Type B pancreatic cell (in vitro differentiated cells): Measurements from ENCODE around the gene COL4A1. TPM values are rescaled to one million over a fixed set of nuclear protein-coding genes. Genes with fewer than 3 reads are reported as not detected.

Source experiments
- DNase-seq: peaks from one replicate; pipeline ENCODE4 v3.0.0; 2021; ENCODE audit warnings: mixed read lengths; ENCODE audit not compliant: unreplicated experiment; ENCODE audit errors: extremely low spot score
- H3K27ac Mint-ChIP-seq: 2 replicates; pipeline ENCODE4 v1.8.0; 2021; ENCODE audit warnings: mild to moderate bottlenecking, mixed read lengths
- H3K27me3 Mint-ChIP-seq: 2 replicates; pipeline ENCODE4 v1.8.0; 2021; ENCODE audit warnings: mixed read lengths
- H3K36me3 Mint-ChIP-seq: 2 replicates; pipeline ENCODE4 v1.8.0; 2021; ENCODE audit warnings: mixed read lengths
- H3K4me1 Mint-ChIP-seq: one replicate; pipeline ENCODE4 v1.8.0; 2021; ENCODE audit warnings: mixed read lengths; ENCODE audit not compliant: unreplicated experiment
- H3K4me3 Mint-ChIP-seq: 2 replicates; pipeline ENCODE4 v1.8.0; 2021; ENCODE audit warnings: mild to moderate bottlenecking, mixed read lengths
- H3K9me3 Mint-ChIP-seq: 2 replicates; pipeline ENCODE4 v1.8.0; 2021; ENCODE audit warnings: mixed read lengths
- CTCF ChIP-seq: fragments of 200-600 bp; sonication (generic); conservative IDR thresholded peaks from 2 replicates; pipeline ENCODE4 v1.5.0; 2021; ENCODE audit warnings: antibody characterized with exemption, mild to moderate bottlenecking
- total RNA-seq: library from RNA; stranded (reverse); gene quantifications from 2 replicates; pipeline ENCODE4 v1.2.1, GENCODE V29; 2021; ENCODE audit warnings: low replicate concordance

The COL4A1 gene
- total RNA-seq, 1 donor from 2014 or later = 83.6 TPM

DNA sequence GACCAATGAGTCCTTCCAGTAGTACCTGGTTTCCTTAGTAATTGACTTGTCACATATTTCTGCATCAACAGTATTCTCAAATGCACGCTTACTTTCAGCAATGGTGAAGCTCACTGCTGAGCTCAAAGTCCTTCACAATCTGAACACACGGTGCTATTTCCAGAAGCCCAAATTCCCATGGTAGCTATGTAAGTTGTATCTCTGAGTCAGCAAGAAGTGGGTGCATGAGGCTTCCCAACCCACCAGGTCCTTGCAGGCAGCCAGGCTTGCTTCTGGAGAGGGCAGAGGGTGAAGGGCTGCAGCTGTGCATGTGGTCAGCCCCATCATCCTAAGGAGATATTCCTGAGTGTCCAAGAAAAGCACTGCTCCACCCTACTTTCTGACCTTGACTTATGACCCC is 25.8 kb upstream of the COL4A1 start:
- DNase-seq = no peak
- peaks cover 44% of the 10 kb centered on the region for H3K36me3 Mint-ChIP-seq
- peaks cover 5% of the 10 kb centered on the region for H3K9me3 Mint-ChIP-seq
- H3K27ac Mint-ChIP-seq = no peak overlapping the region
- H3K27me3 Mint-ChIP-seq = no peaks in the 10 kb centered on the region
- H3K4me1 Mint-ChIP-seq = peaks cover 5% of the 10 kb centered on the region
- no peak for TF ChIP-seq CTCF
- no peak overlapping the region for H3K4me3 Mint-ChIP-seq

GRCh38 chr13:110331362-110331761 is 24.4 kb upstream of the COL4A1 start:
- H3K9me3 Mint-ChIP-seq = peaks cover 5% of the 10 kb centered on the region
- H3K27me3 Mint-ChIP-seq = peaks cover 3% of the 10 kb centered on the region
- H3K27ac Mint-ChIP-seq = no peak overlapping the region
- TF ChIP-seq CTCF = no peak
- H3K4me3 Mint-ChIP-seq = no peak overlapping the region
- DNase-seq = no peak
- H3K4me1 Mint-ChIP-seq = peaks cover 18% of the 10 kb centered on the region
- peaks cover 50% of the 10 kb centered on the region for H3K36me3 Mint-ChIP-seq

GRCh38 chr13:110330491-110331011 is 23.6 kb upstream of the COL4A1 start:
- no peak for DNase-seq
- Mint-ChIP-seq H3K4me1 (peaks cover 22% of the 10 kb centered on the region), H3K4me3 (no peak overlapping the region), H3K27ac (no peak overlapping the region), H3K9me3 (peaks cover 5% of the 10 kb centered on the region), H3K27me3 (peaks cover 3% of the 10 kb centered on the region), H3K36me3 (peaks cover 46% of the 10 kb centered on the region)
- TF ChIP-seq CTCF = no peak

GRCh38 chr13:110329798-110330461 is 23.0 kb upstream of the COL4A1 start:
- Mint-ChIP-seq H3K27ac (no peak overlapping the region), H3K27me3 (peaks cover 3% of the 10 kb centered on the region), H3K36me3 (peaks cover 42% of the 10 kb centered on the region), H3K4me1 (peaks cover 27% of the 10 kb centered on the region), H3K9me3 (peaks cover 5% of the 10 kb centered on the region), H3K4me3 (no peak overlapping the region)
- TF ChIP-seq CTCF = no peak
- no peak for DNase-seq

GRCh38 chr13:110329258-110329657 is 22.3 kb upstream of the COL4A1 start:
- H3K27ac Mint-ChIP-seq = no peak overlapping the region
- peaks cover 32% of the 10 kb centered on the region for H3K4me1 Mint-ChIP-seq
- peaks cover 39% of the 10 kb centered on the region for H3K36me3 Mint-ChIP-seq
- no peak for DNase-seq
- no peak for TF ChIP-seq CTCF
- H3K9me3 Mint-ChIP-seq = peaks cover under 1% of the 10 kb centered on the region
- H3K4me3 Mint-ChIP-seq = no peak overlapping the region
- peaks cover 3% of the 10 kb centered on the region for H3K27me3 Mint-ChIP-seq
